ENCODE measurements around the gene LIPI.

- TF ChIP-seq CTCF (IDR thresholded peaks at IDR 0.05), result no peak
- TF ChIP-seq POLR2A (IDR thresholded peaks at IDR 0.05), result no peak
Observed at GRCh38 chr21:14080040-14080763, 130.6 kb downstream of the LIPI start.

Measured in body of pancreas (tissue), 4 donors.